Measurements from ENCODE around the gene APBA3.

- TF ChIP-seq CTCF (IDR thresholded peaks at IDR 0.05; ENCODE audit: low read length) (no peak), EZH2 (optimal IDR thresholded peaks at IDR 0.05; ENCODE audit: low read depth, low read length) (no peak)
These were observed 9.0 kb downstream of the APBA3 start for GRCh38 chr19:3752492-3752891.

Measured in MM.1S (cell line).